22Rv1 (cell line): ENCODE results near the gene RABGAP1L.

Experiments used
- ZFX ChIP-seq: fragments of 450-650 bp; IDR thresholded peaks from 2 replicates; pipeline ENCODE4 v1.6.1; 2017; ENCODE audit warnings: antibody characterized with exemption, borderline replicate concordance
- TF ChIP-seq, protein P1 (sequence below): fragments of 450-650 bp; IDR thresholded peaks from 2 replicates; pipeline ENCODE4 v1.5.1; 2017; ENCODE audit warnings: mild to moderate bottlenecking

DNA sequence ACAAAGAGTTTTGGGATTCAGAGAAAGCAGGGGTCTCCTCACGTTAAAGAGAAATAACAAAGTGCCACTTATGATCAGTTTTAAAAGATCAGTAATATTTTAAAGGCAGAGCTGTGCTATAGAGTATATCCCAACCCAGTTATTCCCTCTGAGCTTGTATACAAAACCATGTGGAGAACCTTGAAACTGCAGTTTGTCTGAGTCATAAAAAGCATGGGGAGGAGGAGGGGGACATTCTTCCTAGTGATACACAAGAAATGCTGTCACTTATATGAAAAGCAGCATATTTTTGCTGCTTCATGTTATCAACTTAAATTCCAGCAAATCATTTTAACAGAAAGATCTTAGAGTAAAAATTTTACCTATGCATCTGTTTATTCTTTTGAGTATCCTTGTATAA lies 533.0 kb downstream of the RABGAP1L start:
- TF ChIP-seq, protein P1, sequence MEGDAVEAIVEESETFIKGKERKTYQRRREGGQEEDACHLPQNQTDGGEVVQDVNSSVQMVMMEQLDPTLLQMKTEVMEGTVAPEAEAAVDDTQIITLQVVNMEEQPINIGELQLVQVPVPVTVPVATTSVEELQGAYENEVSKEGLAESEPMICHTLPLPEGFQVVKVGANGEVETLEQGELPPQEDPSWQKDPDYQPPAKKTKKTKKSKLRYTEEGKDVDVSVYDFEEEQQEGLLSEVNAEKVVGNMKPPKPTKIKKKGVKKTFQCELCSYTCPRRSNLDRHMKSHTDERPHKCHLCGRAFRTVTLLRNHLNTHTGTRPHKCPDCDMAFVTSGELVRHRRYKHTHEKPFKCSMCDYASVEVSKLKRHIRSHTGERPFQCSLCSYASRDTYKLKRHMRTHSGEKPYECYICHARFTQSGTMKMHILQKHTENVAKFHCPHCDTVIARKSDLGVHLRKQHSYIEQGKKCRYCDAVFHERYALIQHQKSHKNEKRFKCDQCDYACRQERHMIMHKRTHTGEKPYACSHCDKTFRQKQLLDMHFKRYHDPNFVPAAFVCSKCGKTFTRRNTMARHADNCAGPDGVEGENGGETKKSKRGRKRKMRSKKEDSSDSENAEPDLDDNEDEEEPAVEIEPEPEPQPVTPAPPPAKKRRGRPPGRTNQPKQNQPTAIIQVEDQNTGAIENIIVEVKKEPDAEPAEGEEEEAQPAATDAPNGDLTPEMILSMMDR: no peak
- no peak for TF ChIP-seq ZFX
